Endometrium (tissue), 2 donors: ENCODE measurements around the gene IGSF3.
"Not testable (repeated sequence)": the region's sequence is repeated elsewhere in the genome, so short reads cannot be mapped to it uniquely, and the experiment has no call there.

Experiments
- FAIRE-seq: peaks from 2 replicates; lab custom pipeline; 2012; peaks lifted over from hg19 to GRCh38; lab: Jason Lieb, UNC
- donor health status: control.
- donor health status: control.

The IGSF3 gene

GRCh38 chr1:116596742-116597307 lies 70.7 kb downstream of the IGSF3 start:
- not testable (repeated sequence) for FAIRE-seq

GRCh38 chr1:116595946-116596741 lies 71.4 kb downstream of the IGSF3 start:
- FAIRE-seq, result not testable (repeated sequence)

- not testable (repeated sequence) for FAIRE-seq
These were observed 72.3 kb downstream of the IGSF3 start for GRCh38 chr1:116595065-116595840.

GRCh38 chr1:116593977-116594376 lies 73.6 kb downstream of the IGSF3 start:
- not testable (repeated sequence) for FAIRE-seq

GRCh38 chr1:116593401-116593800 lies 74.1 kb downstream of the IGSF3 start:
- FAIRE-seq, result not testable (repeated sequence)

- not testable (repeated sequence) for FAIRE-seq
These were observed 75.5 kb downstream of the IGSF3 start for GRCh38 chr1:116591951-116592605.

- not testable (repeated sequence) for FAIRE-seq
These were observed 76.3 kb downstream of the IGSF3 start for GRCh38 chr1:116591006-116591950.

- not testable (repeated sequence) for FAIRE-seq
These were observed 77.1 kb downstream of the IGSF3 start for GRCh38 chr1:116590359-116591005.

- not testable (repeated sequence) for FAIRE-seq
These were observed 78.3 kb downstream of the IGSF3 start for GRCh38 chr1:116589101-116589735.

- FAIRE-seq, result no peak
These were observed 79.9 kb downstream of the IGSF3 start for GRCh38 chr1:116587501-116588227.

- FAIRE-seq, result no peak
These were observed 80.8 kb downstream of the IGSF3 start for GRCh38 chr1:116586741-116587143.

GRCh38 chr1:116585886-116586285 lies 81.6 kb downstream of the IGSF3 start:
- no peak for FAIRE-seq

GRCh38 chr1:116581323-116581885 lies 86.1 kb downstream of the IGSF3 start:
- no peak for FAIRE-seq

GRCh38 chr1:116580446-116581322 lies 86.8 kb downstream of the IGSF3 start:
- FAIRE-seq, result no peak

- FAIRE-seq, result no peak
These were observed 88.2 kb downstream of the IGSF3 start for GRCh38 chr1:116579259-116579875.

- FAIRE-seq, result no peak
These were observed 89.0 kb downstream of the IGSF3 start for GRCh38 chr1:116578581-116578980.

- no peak for FAIRE-seq
These were observed 89.7 kb downstream of the IGSF3 start for GRCh38 chr1:116577759-116578314.
